Measurements from ENCODE around the gene ZNF503.

DNA sequence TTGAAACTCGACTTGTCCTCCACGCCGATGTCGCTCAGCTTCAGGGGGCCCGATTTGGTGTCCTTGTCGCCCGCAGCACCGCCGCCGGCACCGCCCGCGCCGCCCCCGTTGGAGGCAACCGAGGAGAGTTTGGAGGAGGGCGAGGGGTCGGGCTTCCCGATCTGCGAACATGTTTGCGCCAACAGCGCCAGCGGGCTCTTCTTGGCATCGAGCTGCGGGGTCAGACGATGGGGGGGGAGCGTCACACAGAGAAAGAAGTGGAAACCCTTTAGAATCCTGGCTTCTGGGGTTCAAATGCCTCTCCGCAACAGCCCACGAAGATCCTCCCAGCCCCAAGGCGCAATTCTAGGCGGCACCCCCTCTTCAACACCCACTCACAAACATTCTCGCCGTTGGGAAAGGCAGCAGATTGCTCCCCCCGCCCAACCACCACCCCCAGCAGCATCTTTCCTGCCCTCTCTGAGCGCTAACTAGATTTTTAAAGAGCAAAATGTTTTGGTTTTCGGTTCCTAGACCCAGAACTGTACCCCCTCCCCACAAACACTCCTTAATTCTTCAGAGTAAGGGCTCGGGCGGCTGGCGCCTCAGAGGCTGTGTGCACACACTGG, 1.3 kb downstream of the ZNF503 start:
- TF ChIP-seq POLR2A (IDR thresholded peaks at IDR 0.05), result no peak
- TF ChIP-seq, protein P1, sequence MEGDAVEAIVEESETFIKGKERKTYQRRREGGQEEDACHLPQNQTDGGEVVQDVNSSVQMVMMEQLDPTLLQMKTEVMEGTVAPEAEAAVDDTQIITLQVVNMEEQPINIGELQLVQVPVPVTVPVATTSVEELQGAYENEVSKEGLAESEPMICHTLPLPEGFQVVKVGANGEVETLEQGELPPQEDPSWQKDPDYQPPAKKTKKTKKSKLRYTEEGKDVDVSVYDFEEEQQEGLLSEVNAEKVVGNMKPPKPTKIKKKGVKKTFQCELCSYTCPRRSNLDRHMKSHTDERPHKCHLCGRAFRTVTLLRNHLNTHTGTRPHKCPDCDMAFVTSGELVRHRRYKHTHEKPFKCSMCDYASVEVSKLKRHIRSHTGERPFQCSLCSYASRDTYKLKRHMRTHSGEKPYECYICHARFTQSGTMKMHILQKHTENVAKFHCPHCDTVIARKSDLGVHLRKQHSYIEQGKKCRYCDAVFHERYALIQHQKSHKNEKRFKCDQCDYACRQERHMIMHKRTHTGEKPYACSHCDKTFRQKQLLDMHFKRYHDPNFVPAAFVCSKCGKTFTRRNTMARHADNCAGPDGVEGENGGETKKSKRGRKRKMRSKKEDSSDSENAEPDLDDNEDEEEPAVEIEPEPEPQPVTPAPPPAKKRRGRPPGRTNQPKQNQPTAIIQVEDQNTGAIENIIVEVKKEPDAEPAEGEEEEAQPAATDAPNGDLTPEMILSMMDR (IDR thresholded peaks at IDR 0.05), result no peak
- TF ChIP-seq POLR2AphosphoS5 (IDR thresholded peaks at IDR 0.05), result no peak
